ENCODE results near the gene MARK3. TPM values are rescaled to one million over a fixed set of nuclear protein-coding genes. Genes with fewer than 3 reads are reported as not detected.
A peak's percentile ranks its signal among the peaks of the same experiment; 100 is the strongest.

Gene MARK3
- total and polyA plus RNA-seq, 2 of the 13 experiments (the other 11 are each of a cell fraction or from before 2014, with no cell fraction given) = 47.7 to 56.6 TPM

GRCh38 chr14:103549361-103550311, 164.4 kb downstream of the MARK3 start (continued):
- no peak for TF ChIP-seq ZNF646 (CRISPR knock-in tag; IDR thresholded peaks at IDR 0.05)
- no peak for TF ChIP-seq ZNF780A (CRISPR knock-in tag; IDR thresholded peaks at IDR 0.05)
- no peak for TF ChIP-seq KLF15 (CRISPR knock-in tag; IDR thresholded peaks at IDR 0.05; ENCODE audit: borderline replicate concordance)
- TF ChIP-seq ZBED4 (CRISPR knock-in tag; IDR thresholded peaks at IDR 0.05; ENCODE audit: borderline replicate concordance) = no peak
- no peak for TF ChIP-seq WIZ (CRISPR knock-in tag; IDR thresholded peaks at IDR 0.05)
- TF ChIP-seq ZGPAT (CRISPR knock-in tag; IDR thresholded peaks at IDR 0.05) = peak; percentile 37; the same call in 1 of the 2 replicates
- TF ChIP-seq CREM (IDR thresholded peaks at IDR 0.05) = no peak
- TF ChIP-seq CREM (CRISPR knock-in tag; IDR thresholded peaks at IDR 0.05) = no peak
- no peak for TF ChIP-seq RERE (CRISPR knock-in tag; IDR thresholded peaks at IDR 0.05; ENCODE audit: low read depth)
- TF ChIP-seq AGO2 (optimal IDR thresholded peaks at IDR 0.05; ENCODE audit: low read depth, low read length) = no peak
